OCI-LY1 (cell line): ENCODE measurements around the gene FAM83E.

ENCODE experiments used
- H2AFZ ChIP-seq: fragments of 200-600 bp; sonication (generic), shearing (Covaris generic); 2 replicates; pipeline ENCODE4 v1.6.0; 2014; ENCODE audit warnings: antibody characterized with exemption, mild to moderate bottlenecking, low read length
- H3F3A ChIP-seq: fragments of 200-600 bp; sonication (generic), shearing (Covaris generic); 2 replicates; pipeline ENCODE4 v1.6.0; 2014; ENCODE audit warnings: mild to moderate bottlenecking, antibody characterized with exemption, low read length, moderate library complexity; ENCODE audit not compliant: insufficient read depth
- H3K27ac ChIP-seq: fragments of 200-600 bp; sonication (generic); 2 replicates; pipeline ENCODE4 v1.5.1; 2014; ENCODE audit warnings: low read length, mixed run types, mild to moderate bottlenecking, low read depth; ENCODE audit not compliant: poor library complexity, severe bottlenecking
- H3K27me3 ChIP-seq: fragments of 200-600 bp; sonication (generic); 2 replicates; pipeline ENCODE4 v1.6.0; 2014; ENCODE audit warnings: antibody characterized with exemption, mild to moderate bottlenecking, low read length, moderate library complexity; ENCODE audit not compliant: insufficient read depth
- H3K36me3 ChIP-seq: fragments of 200-600 bp; sonication (generic); 2 replicates; pipeline ENCODE4 v1.6.1; 2014; ENCODE audit warnings: mild to moderate bottlenecking, antibody characterized with exemption, low read length, moderate library complexity, mixed read lengths; ENCODE audit not compliant: insufficient read depth
- H3K4me1 ChIP-seq: fragments of 200-600 bp; sonication (generic); 2 replicates; pipeline ENCODE4 v1.5.1; 2014; ENCODE audit warnings: mild to moderate bottlenecking, low read length, moderate library complexity; ENCODE audit not compliant: insufficient read depth, severe bottlenecking
- H3K4me2 ChIP-seq: fragments of 200-600 bp; sonication (generic), shearing (Covaris generic); 2 replicates; pipeline ENCODE4 v1.6.1; 2014; ENCODE audit warnings: low read length
- H3K4me3 ChIP-seq: fragments of 200-600 bp; sonication (generic); 2 replicates; pipeline ENCODE4 v1.5.1; 2014; ENCODE audit warnings: low read length, low read depth, mild to moderate bottlenecking, mixed read lengths; ENCODE audit not compliant: poor library complexity, severe bottlenecking
- H3K79me2 ChIP-seq: fragments of 200-600 bp; shearing (Covaris generic); 2 replicates; pipeline ENCODE4 v1.6.1; 2016; ENCODE audit warnings: mixed run types, low read length, mixed read lengths; ENCODE audit not compliant: insufficient read depth
- H3K9ac ChIP-seq: fragments of 200-600 bp; sonication (generic), shearing (Covaris generic); 2 replicates; pipeline ENCODE4 v1.6.1; 2014; ENCODE audit warnings: mild to moderate bottlenecking, low read length, mixed read lengths
- H3K9me2 ChIP-seq: fragments of 200-600 bp; sonication (generic), shearing (Covaris generic); 2 replicates; pipeline ENCODE4 v1.6.1; 2014; ENCODE audit warnings: low read depth, mild to moderate bottlenecking, low read length, mixed read lengths
- H3K9me3 ChIP-seq: fragments of 200-600 bp; shearing (Covaris generic); 2 replicates; pipeline ENCODE4 v1.6.1; 2014; ENCODE audit warnings: low read length, mixed read lengths
- H4K20me1 ChIP-seq: fragments of 200-600 bp; sonication (generic), shearing (Covaris generic); 2 replicates; pipeline ENCODE4 v1.6.0; 2016; ENCODE audit warnings: mild to moderate bottlenecking, low read length; ENCODE audit not compliant: insufficient read depth
- EZH2 ChIP-seq: fragments of 200-600 bp; sonication (generic), shearing (Covaris generic); IDR thresholded peaks from 2 replicates; pipeline ENCODE4 v1.8.0; 2017; ENCODE audit warnings: borderline replicate concordance, mixed run types, mild to moderate bottlenecking, antibody characterized with exemption, low read length, moderate library complexity, mixed read lengths
- TF ChIP-seq, protein P1 (sequence below): fragments of 200-600 bp; sonication (generic), shearing (Covaris generic); IDR thresholded peaks from 2 replicates; pipeline ENCODE4 v1.5.1; 2017; ENCODE audit warnings: mild to moderate bottlenecking, antibody characterized with exemption, low read length, moderate library complexity, mixed read lengths

FAM83E gene

DNA sequence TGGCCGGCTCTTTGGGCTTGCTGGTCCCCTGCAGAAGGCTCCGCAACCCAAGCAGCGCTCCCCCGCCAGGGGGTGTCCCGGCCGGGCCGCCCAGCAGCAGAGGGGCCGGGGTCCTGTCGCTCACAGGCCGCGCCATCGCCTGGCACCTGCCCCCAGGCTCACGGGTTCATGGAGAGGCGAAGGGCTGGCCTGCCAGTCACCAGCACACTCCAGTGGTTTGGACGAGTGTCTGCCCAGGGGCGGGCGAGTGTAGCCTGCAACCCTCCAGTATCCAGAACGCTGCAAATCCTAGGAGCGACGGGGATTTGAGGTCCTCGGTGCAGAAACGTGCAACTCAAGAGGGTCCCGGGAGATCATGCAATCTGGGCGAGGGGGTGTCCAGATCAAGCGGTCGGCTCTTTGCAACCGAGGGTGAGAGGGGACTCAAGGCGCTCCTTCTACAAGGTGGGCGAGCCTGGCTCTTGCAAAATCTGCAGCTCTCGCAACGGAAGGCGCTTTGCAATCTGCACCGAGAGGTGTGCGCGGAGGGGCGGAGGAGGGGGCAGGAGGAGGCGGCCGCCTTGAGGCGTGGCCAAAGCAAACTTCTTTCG is 22.1 kb upstream of the FAM83E start, which contains the start of gene DBP:
DBP (minus strand) TSS at position 521 of the 590 bp plus-strand sequence; CDS start at position 136, 385 bp downstream.
- Histone ChIP-seq H3F3A (0 out of 2 replicates have a peak, but pooled peaks cover 5% of the 10 kb centered on the region), H3K4me3 (peak within 1 kb of the TSS; percentile 84), H3K27ac (peak within 1 kb of the TSS; percentile 96), H3K4me1 (peaks cover 53% of the 10 kb centered on the region), H3K36me3 (no peaks in the 10 kb centered on the region), H3K9ac (peak within 1 kb of the TSS; percentile 96), H4K20me1 (no peaks in the 10 kb centered on the region), H3K9me2 (no peaks in the 10 kb centered on the region), H2AFZ (no peak within 1 kb of the TSS), H3K4me2 (peak within 1 kb of the TSS; percentile 93), H3K79me2 (no peaks in the 10 kb centered on the region), H3K9me3 (no peaks in the 10 kb centered on the region), H3K27me3 (no peaks in the 10 kb centered on the region)
- no peak for TF ChIP-seq EZH2
- TF ChIP-seq, protein P1, sequence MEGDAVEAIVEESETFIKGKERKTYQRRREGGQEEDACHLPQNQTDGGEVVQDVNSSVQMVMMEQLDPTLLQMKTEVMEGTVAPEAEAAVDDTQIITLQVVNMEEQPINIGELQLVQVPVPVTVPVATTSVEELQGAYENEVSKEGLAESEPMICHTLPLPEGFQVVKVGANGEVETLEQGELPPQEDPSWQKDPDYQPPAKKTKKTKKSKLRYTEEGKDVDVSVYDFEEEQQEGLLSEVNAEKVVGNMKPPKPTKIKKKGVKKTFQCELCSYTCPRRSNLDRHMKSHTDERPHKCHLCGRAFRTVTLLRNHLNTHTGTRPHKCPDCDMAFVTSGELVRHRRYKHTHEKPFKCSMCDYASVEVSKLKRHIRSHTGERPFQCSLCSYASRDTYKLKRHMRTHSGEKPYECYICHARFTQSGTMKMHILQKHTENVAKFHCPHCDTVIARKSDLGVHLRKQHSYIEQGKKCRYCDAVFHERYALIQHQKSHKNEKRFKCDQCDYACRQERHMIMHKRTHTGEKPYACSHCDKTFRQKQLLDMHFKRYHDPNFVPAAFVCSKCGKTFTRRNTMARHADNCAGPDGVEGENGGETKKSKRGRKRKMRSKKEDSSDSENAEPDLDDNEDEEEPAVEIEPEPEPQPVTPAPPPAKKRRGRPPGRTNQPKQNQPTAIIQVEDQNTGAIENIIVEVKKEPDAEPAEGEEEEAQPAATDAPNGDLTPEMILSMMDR = peak; percentile 39; the same call in 1 of the 2 replicates

DNA sequence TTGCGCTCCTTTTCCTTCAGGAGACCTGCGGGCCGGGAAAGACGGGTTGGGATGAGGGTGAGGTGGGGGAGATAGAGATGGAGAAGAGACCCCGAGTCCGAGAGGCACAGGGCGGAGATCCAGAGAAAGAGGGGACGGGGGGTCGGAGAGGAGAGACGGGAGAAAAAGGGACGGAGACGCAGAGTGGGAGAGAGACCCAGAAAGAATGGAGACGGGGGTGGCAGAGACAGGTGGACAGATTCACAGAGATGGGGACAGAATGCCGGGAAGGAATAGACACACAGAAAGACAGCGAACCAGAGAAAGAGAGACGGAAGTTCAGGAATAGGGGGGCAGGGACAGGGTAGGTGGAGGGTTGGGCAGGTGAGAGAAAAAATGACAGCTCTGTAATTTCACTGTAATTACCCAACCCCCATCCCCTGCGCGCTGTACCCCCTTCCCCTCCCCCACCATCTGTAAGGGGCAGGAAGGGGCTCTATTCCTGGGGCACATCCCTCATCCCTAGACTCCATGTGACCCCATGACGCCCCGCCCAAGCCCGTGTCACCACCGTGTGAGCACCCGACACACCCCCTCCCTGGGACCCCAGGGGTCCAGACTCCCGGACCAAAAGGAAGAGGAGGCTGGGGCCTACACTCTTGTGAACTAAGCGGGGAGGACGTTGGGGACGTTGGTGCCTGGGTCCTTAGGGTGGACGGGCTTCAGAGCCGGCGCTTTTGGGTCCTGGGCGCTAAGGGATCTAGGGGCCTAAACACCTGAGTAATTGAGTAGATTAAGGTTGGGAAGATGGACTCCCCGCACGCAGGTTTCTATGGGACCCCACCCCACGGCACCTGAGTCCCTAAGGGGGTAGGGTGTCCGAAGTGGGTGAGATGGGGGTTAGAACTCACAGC is 21.3 kb upstream of the FAM83E start:
- no peaks in the 10 kb centered on the region for H4K20me1 ChIP-seq
- H3K4me1 ChIP-seq = peaks cover 53% of the 10 kb centered on the region
- peak overlapping the region; percentile 84 for H3K4me3 ChIP-seq
- H2AFZ ChIP-seq = no peak overlapping the region
- no peak for TF ChIP-seq EZH2
- TF ChIP-seq, protein P1 = no peak
- no peaks in the 10 kb centered on the region for H3K9me2 ChIP-seq
- H3K27me3 ChIP-seq = no peaks in the 10 kb centered on the region
- H3K79me2 ChIP-seq = no peaks in the 10 kb centered on the region
- peaks cover 4% of the 10 kb centered on the region; the same call in 1 of the 2 replicates for H3K36me3 ChIP-seq
- H3K9me3 ChIP-seq = no peaks in the 10 kb centered on the region
- peak overlapping the region; percentile 96 for H3K27ac ChIP-seq
- H3F3A ChIP-seq = 0 out of 2 replicates have a peak, but pooled peaks cover 5% of the 10 kb centered on the region
- peak overlapping the region; percentile 93 for H3K4me2 ChIP-seq
- H3K9ac ChIP-seq = peak overlapping the region; percentile 96

DNA sequence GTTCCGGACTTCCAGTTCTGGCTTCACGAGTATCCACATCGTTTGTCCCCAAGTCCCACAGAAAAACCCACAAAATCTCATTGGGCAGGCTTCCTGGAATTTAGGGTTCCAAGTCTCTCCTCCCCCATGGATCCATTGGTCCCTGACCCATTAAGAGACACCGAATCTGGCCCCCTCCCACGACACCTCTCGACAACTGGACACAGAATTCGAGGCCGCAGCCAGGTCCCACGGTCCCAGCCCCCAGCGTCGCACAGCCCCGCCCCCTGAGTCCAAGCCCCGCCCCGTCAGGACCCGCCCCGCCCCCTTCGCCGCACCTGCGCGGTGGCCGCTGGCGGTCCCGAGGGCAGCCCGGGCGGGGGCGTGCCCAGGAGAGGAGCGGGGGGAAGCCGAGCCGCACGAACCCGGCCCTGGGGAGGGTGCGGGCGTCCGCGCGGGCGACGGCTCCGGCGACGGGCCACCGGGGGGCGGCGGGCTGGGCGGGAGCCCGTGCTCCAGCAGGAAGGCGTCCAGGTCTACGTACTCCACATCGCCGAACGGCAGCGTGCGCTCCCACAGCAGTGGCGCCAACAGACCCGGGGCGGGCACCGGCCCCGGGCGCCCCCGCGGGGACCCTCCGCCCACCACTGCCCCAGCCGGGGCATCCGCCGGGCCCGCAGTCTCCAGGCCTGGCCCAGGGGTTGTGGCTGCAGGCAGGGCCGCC is 20.5 kb upstream of the FAM83E start:
- Histone ChIP-seq H4K20me1 (no peaks in the 10 kb centered on the region), H3F3A (0 out of 2 replicates have a peak, but pooled peaks cover 5% of the 10 kb centered on the region), H3K79me2 (no peaks in the 10 kb centered on the region), H3K9me3 (no peaks in the 10 kb centered on the region), H3K27me3 (no peaks in the 10 kb centered on the region), H3K4me2 (peak overlapping the region; percentile 93), H2AFZ (no peak overlapping the region), H3K4me3 (peak overlapping the region; percentile 84), H3K4me1 (peaks cover 53% of the 10 kb centered on the region), H3K9me2 (no peaks in the 10 kb centered on the region), H3K36me3 (peaks cover 4% of the 10 kb centered on the region; the same call in 1 of the 2 replicates), H3K9ac (peak overlapping the region; percentile 96), H3K27ac (peak overlapping the region; percentile 96)
- TF ChIP-seq, protein P1 = no peak
